WTC11 (cell line): Measurements from ENCODE around the gene WBP4.

Experiments
- ARID4B ChIP-seq: sonication (generic); formaldehyde crosslinking; IDR thresholded peaks from 2 replicates; pipeline ENCODE4 v1.8.0; 2023; ENCODE audit warnings: missing genetic modification reagents, mild to moderate bottlenecking, borderline replicate concordance
- CTCF ChIP-seq: fragments of 200-600 bp; IDR thresholded peaks from 2 replicates; pipeline ENCODE4 v1.8.0; 2022; ENCODE audit warnings: antibody characterized with exemption
- ELF4 ChIP-seq: sonication (generic); formaldehyde crosslinking; IDR thresholded peaks from 2 replicates; pipeline ENCODE4 v1.8.1; 2022; ENCODE audit warnings: low read depth, mild to moderate bottlenecking, moderate library complexity, missing genetic modification reagents
- NFYB ChIP-seq: sonication (generic); formaldehyde crosslinking; conservative IDR thresholded peaks from 2 replicates; pipeline ENCODE4 v1.8.0; 2022; ENCODE audit warnings: low read depth, missing genetic modification reagents
- NR1H2 ChIP-seq: sonication (generic); formaldehyde crosslinking; IDR thresholded peaks from 2 replicates; pipeline ENCODE4 v1.9.0; 2021; ENCODE audit warnings: mild to moderate bottlenecking, moderate library complexity, missing genetic modification reagents
- RELA ChIP-seq: sonication (generic); formaldehyde crosslinking; IDR thresholded peaks from 2 replicates; pipeline ENCODE4 v1.8.1; 2022; ENCODE audit warnings: missing genetic modification reagents, mild to moderate bottlenecking, borderline replicate concordance
- TCF7 ChIP-seq: sonication (generic); formaldehyde crosslinking; IDR thresholded peaks from 2 replicates; pipeline ENCODE4 v1.8.0; 2022; ENCODE audit warnings: mild to moderate bottlenecking, low read depth, missing genetic modification reagents, moderate library complexity

- TF ChIP-seq CTCF: no peak; the same call in 1 of the 2 replicates
- TF ChIP-seq ARID4B (CRISPR knock-in tag): no peak
- no peak for TF ChIP-seq RELA (CRISPR knock-in tag)
- no peak for TF ChIP-seq TCF7
- no peak for TF ChIP-seq NFYB
- TF ChIP-seq ELF4 (CRISPR knock-in tag): no peak
- TF ChIP-seq NR1H2: no peak
Measured at GRCh38 chr13:41075034-41075433, 13.7 kb downstream of the WBP4 start.
